HepG2 (cell line): Measurements from ENCODE around the gene HOXD1. TPM values are rescaled to one million over a fixed set of nuclear protein-coding genes. Genes with fewer than 3 reads are reported as not detected.

ENCODE experiments used
- ATAC-seq: fragments of 200-7000 bp; cut with Tn5 transposase; 3 replicates; pipeline ENCODE4 v1.9.1; 2020; ENCODE audit warnings: mild to moderate bottlenecking, moderate library complexity
- BruUV-seq: library from RNA; stranded (reverse); fragments of 400-500 nt; replicated peaks from 2 replicates; lab custom pipeline; 2021; lab: Mats Ljungman, UMichigan
- CTCF ChIA-PET: fragments of 300-600 bp; formaldehyde crosslinking; extraction: SDS; loops from one replicate; lab custom pipeline; 2021; ENCODE audit warnings: low total read pairs, inconsistent platforms, low intra/inter-chr PET ratio; lab: Yijun Ruan, JAX
- POLR2A ChIA-PET: fragments of 350-600 bp; sonication (Branson Sonifier 250); formaldehyde crosslinking; loops from one replicate; lab custom pipeline; 2020; ENCODE audit warnings: antibody characterized with exemption, inconsistent platforms; lab: Yijun Ruan, JAX
- DNase-seq: peaks from one replicate; pipeline ENCODE4 v3.0.0-alpha.2; 2015; ENCODE audit warnings: low spot score
- FAIRE-seq: peaks from 3 replicates; lab custom pipeline; 2011; peaks lifted over from hg19 to GRCh38; lab: Jason Lieb, UNC
- H2AFZ ChIP-seq: one replicate; pipeline ENCODE4 v1.6.1; 2011; ENCODE audit warnings: low read length, inconsistent platforms
- H3K27ac ChIP-seq: fragments of 300-600 bp; 3 replicates; pipeline ENCODE4 v1.8.0; 2011; ENCODE audit warnings: mixed run types, mild to moderate bottlenecking, mixed read lengths, low read length, inconsistent platforms; ENCODE audit not compliant: insufficient read depth; ENCODE audit errors: extremely low read length
- H3K27me3 ChIP-seq, 2 experiments: fragments of 200-600 bp in 1 of 2; 2 replicates in 1 of 2; 3 replicates in 1 of 2; pipeline versions ENCODE4 v1.6.0 to v1.8.0; 2011; ENCODE audit warnings: low read length in 2 of 2, mild to moderate bottlenecking in 2 of 2, moderate library complexity in 2 of 2, inconsistent platforms in 1 of 2; ENCODE audit not compliant: insufficient read depth in 2 of 2, control insufficient read depth in 1 of 2
- H3K36me3 ChIP-seq, 2 experiments: fragments of 200-600 bp in 1 of 2; replicated peaks in 1 of 2; 2 replicates in 1 of 2; 3 replicates in 1 of 2; pipeline versions ENCODE4 v1.5.1 to v1.8.0; 2011; ENCODE audit warnings: low read length in 2 of 2, inconsistent platforms in 1 of 2; ENCODE audit not compliant: insufficient read depth in 2 of 2, control insufficient read depth in 1 of 2
- H3K4me1 ChIP-seq: 2 replicates; pipeline ENCODE4 v1.5.1; 2012; ENCODE audit warnings: low read length, inconsistent platforms; ENCODE audit not compliant: insufficient read depth
- H3K4me2 ChIP-seq: 2 replicates; pipeline ENCODE4 v1.6.0; 2011; ENCODE audit warnings: low read depth, low read length, inconsistent platforms
- H3K4me3 ChIP-seq, 3 experiments: fragments of 200-600 bp in 1 of 3; sonication (generic), shearing (Covaris generic) in 1 of 3; replicated peaks in 1 of 3; 2 replicates each; pipeline ENCODE4 v1.5.1; 2011 to 2016; ENCODE audit warnings: low read length in 3 of 3, inconsistent platforms in 2 of 3, low read depth in 2 of 3, mild to moderate bottlenecking in 2 of 3, control low read depth in 1 of 3, mixed read lengths in 1 of 3; ENCODE audit not compliant: insufficient read depth in 1 of 3
- H3K79me2 ChIP-seq: one replicate; pipeline ENCODE4 v1.6.1; 2011; ENCODE audit warnings: low read length, inconsistent platforms; ENCODE audit not compliant: insufficient read depth
- H3K9ac ChIP-seq: 2 replicates; pipeline ENCODE4 v1.6.0; 2011; ENCODE audit warnings: mild to moderate bottlenecking, low read depth, low read length, inconsistent platforms; ENCODE audit not compliant: insufficient read depth
- H3K9me3 ChIP-seq: 2 replicates; pipeline ENCODE4 v1.5.1; 2012; ENCODE audit warnings: mild to moderate bottlenecking, low read length
- H4K20me1 ChIP-seq: 2 replicates; pipeline ENCODE4 v1.6.0; 2011; ENCODE audit warnings: inconsistent platforms, mild to moderate bottlenecking, low read length, moderate library complexity; ENCODE audit not compliant: insufficient read depth
- ARNT2 ChIP-seq: sonication (generic); formaldehyde crosslinking; IDR thresholded peaks from 2 replicates; pipeline ENCODE4 v1.8.0; 2022; ENCODE audit warnings: mild to moderate bottlenecking, low read depth, missing genetic modification reagents, moderate library complexity
- CHCHD3 ChIP-seq: sonication (generic); formaldehyde crosslinking; IDR thresholded peaks from 2 replicates; pipeline ENCODE4 v1.8.0; 2022; ENCODE audit warnings: mild to moderate bottlenecking, missing genetic modification reagents, moderate library complexity
- EZH2 ChIP-seq: conservative IDR thresholded peaks from 2 replicates; pipeline ENCODE4 v1.6.1; 2012; ENCODE audit warnings: mild to moderate bottlenecking, low read depth, low read length, moderate library complexity
- MAX ChIP-seq: IDR thresholded peaks from 2 replicates; pipeline ENCODE4 v1.6.1; 2012; ENCODE audit warnings: inconsistent platforms
- NFYB ChIP-seq: sonication (generic); formaldehyde crosslinking; IDR thresholded peaks from 2 replicates; pipeline ENCODE4 v1.4.0; 2020; ENCODE audit warnings: missing genetic modification reagents
- PBX3 ChIP-seq: sonication (generic); formaldehyde crosslinking; IDR thresholded peaks from 2 replicates; pipeline ENCODE4 v1.8.1; 2023; ENCODE audit warnings: missing genetic modification reagents, inconsistent platforms, borderline replicate concordance
- SALL1 ChIP-seq: sonication (generic); formaldehyde crosslinking; IDR thresholded peaks from 2 replicates; pipeline ENCODE4 v1.8.0; 2022; ENCODE audit warnings: mild to moderate bottlenecking, missing genetic modification reagents
- ZBTB38 ChIP-seq: sonication (generic); formaldehyde crosslinking; IDR thresholded peaks from 2 replicates; pipeline ENCODE4 v1.5.1; 2020; ENCODE audit warnings: mild to moderate bottlenecking, missing genetic modification reagents
- ZFP36 ChIP-seq: fragments of 150-350 bp; IDR thresholded peaks from 2 replicates; pipeline ENCODE4 v1.6.1; 2018; ENCODE audit warnings: borderline replicate concordance, low read length, low read depth; ENCODE audit not compliant: partially characterized antibody
- ZNF550 ChIP-seq: sonication (generic); formaldehyde crosslinking; IDR thresholded peaks from 2 replicates; pipeline ENCODE4 v1.4.0; 2020; ENCODE audit warnings: mild to moderate bottlenecking, missing genetic modification reagents, borderline replicate concordance
- ZNF652 ChIP-seq: IDR thresholded peaks from 2 replicates; pipeline ENCODE4 v1.6.1; 2016; ENCODE audit warnings: low read depth, borderline replicate concordance
- WGBS: methylation state at CpG from one replicate; pipeline ENCODE4 v1.1.6; 2017; ENCODE audit warnings: low lambda C conversion rate; 5-methylcytosine and 5-hydroxymethylcytosine counted together
- in situ Hi-C: cut with HindIII; loops from 2 replicates; pipeline ENCODE4 v1.10.0; 2017; ENCODE audit warnings: low pct_unique_long_range_greater_than_20kb; ENCODE audit not compliant: extremely low pct_ligation_motif_present
- intact Hi-C: fragments of 100-400 bp; cut with micrococcal nuclease; formaldehyde crosslinking; loops from one replicate; pipeline ENCODE4 v1.10.0; 2022; ENCODE audit not compliant: unreplicated experiment
- polyA plus RNA-seq, 8 experiments: library from polyadenylated mRNA; depleted of rRNA in 3 of 8; stranded (reverse) in 7 of 8; unstranded in 1 of 8; fragments of >200 nt; fragmentation: Illumina TruSeq in 4 of 8; extraction: Trizol in 4 of 8; gene quantifications; 2 replicates each; pipeline versions ENCODE4 v1.2.1 to v1.2.3, GENCODE V29; 2011 to 2016; ENCODE audit warnings: low read depth in 4 of 8, missing spikeins in 1 of 8, mixed read lengths in 1 of 8; ENCODE audit not compliant: insufficient read depth in 1 of 8
- total RNA-seq, 5 experiments: library from RNA; depleted of rRNA; stranded (reverse); fragments of >200 nt; fragmentation: Illumina TruSeq; extraction: Trizol; gene quantifications; 2 replicates each; pipeline ENCODE4 v1.2.3, GENCODE V29; 2016; ENCODE audit warnings: low read depth in 1 of 5
- TF ChIP-seq, protein P1 (sequence below): fragments of 450-650 bp; IDR thresholded peaks from 2 replicates; pipeline ENCODE4 v1.6.1; 2017; ENCODE audit warnings: mild to moderate bottlenecking
- TF ChIP-seq, protein P2 (sequence below): sonication (generic); formaldehyde crosslinking; IDR thresholded peaks from 2 replicates; pipeline ENCODE4 v1.5.1; 2020; ENCODE audit warnings: mild to moderate bottlenecking, missing genetic modification reagents, moderate library complexity
- TF ChIP-seq, protein P3 (sequence below): sonication (generic); formaldehyde crosslinking; IDR thresholded peaks from 2 replicates; pipeline ENCODE4 v1.4.0; 2020; ENCODE audit warnings: mild to moderate bottlenecking, missing genetic modification reagents

Gene HOXD1
- total and polyA plus RNA-seq, 2 of the 13 experiments (the other 11 are each of a cell fraction or from before 2014, with no cell fraction given) = 10.0 to 22.3 TPM

- ATAC-seq (no peak), FAIRE-seq (no peak), DNase-seq (no peak)
- no peaks in the 10 kb centered on the region for H4K20me1 ChIP-seq
- CTCF ChIA-PET = no interaction called here
- H3K79me2 ChIP-seq = no peaks in the 10 kb centered on the region
- peak overlapping the region in 1 of 3 experiments; percentile 24; a peak in 2 of 6 replicates for H3K4me3 ChIP-seq
- no peak overlapping the region for H3K27ac ChIP-seq
- WGBS = 56% methylated on average over 43 of the region's 43 CpGs
- H2AFZ ChIP-seq = no peak overlapping the region
- TF ChIP-seq, protein P1, sequence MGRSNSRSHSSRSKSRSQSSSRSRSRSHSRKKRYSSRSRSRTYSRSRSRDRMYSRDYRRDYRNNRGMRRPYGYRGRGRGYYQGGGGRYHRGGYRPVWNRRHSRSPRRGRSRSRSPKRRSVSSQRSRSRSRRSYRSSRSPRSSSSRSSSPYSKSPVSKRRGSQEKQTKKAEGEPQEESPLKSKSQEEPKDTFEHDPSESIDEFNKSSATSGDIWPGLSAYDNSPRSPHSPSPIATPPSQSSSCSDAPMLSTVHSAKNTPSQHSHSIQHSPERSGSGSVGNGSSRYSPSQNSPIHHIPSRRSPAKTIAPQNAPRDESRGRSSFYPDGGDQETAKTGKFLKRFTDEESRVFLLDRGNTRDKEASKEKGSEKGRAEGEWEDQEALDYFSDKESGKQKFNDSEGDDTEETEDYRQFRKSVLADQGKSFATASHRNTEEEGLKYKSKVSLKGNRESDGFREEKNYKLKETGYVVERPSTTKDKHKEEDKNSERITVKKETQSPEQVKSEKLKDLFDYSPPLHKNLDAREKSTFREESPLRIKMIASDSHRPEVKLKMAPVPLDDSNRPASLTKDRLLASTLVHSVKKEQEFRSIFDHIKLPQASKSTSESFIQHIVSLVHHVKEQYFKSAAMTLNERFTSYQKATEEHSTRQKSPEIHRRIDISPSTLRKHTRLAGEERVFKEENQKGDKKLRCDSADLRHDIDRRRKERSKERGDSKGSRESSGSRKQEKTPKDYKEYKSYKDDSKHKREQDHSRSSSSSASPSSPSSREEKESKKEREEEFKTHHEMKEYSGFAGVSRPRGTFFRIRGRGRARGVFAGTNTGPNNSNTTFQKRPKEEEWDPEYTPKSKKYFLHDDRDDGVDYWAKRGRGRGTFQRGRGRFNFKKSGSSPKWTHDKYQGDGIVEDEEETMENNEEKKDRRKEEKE = no peak
- TF ChIP-seq ZFP36 = peak; percentile 4
- TF ChIP-seq ZNF652 (CRISPR knock-in tag) = no peak
- TF ChIP-seq NFYB = no peak
- TF ChIP-seq EZH2 = peak; percentile 94; the same call in 1 of the 2 replicates
- TF ChIP-seq ZBTB38 (CRISPR knock-in tag) = peak; percentile 15; the same call in 1 of the 2 replicates
- TF ChIP-seq, protein P2, sequence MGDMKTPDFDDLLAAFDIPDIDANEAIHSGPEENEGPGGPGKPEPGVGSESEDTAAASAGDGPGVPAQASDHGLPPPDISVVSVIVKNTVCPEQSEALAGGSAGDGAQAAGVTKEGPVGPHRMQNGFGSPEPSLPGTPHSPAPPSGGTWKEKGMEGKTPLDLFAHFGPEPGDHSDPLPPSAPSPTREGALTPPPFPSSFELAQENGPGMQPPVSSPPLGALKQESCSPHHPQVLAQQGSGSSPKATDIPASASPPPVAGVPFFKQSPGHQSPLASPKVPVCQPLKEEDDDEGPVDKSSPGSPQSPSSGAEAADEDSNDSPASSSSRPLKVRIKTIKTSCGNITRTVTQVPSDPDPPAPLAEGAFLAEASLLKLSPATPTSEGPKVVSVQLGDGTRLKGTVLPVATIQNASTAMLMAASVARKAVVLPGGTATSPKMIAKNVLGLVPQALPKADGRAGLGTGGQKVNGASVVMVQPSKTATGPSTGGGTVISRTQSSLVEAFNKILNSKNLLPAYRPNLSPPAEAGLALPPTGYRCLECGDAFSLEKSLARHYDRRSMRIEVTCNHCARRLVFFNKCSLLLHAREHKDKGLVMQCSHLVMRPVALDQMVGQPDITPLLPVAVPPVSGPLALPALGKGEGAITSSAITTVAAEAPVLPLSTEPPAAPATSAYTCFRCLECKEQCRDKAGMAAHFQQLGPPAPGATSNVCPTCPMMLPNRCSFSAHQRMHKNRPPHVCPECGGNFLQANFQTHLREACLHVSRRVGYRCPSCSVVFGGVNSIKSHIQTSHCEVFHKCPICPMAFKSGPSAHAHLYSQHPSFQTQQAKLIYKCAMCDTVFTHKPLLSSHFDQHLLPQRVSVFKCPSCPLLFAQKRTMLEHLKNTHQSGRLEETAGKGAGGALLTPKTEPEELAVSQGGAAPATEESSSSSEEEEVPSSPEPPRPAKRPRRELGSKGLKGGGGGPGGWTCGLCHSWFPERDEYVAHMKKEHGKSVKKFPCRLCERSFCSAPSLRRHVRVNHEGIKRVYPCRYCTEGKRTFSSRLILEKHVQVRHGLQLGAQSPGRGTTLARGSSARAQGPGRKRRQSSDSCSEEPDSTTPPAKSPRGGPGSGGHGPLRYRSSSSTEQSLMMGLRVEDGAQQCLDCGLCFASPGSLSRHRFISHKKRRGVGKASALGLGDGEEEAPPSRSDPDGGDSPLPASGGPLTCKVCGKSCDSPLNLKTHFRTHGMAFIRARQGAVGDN = peak; percentile 31; the same call in 1 of the 2 replicates
- TF ChIP-seq MAX = 0 out of 2 replicates have a peak, but pooled peaks have one; percentile 23
- TF ChIP-seq SALL1 (CRISPR knock-in tag) = peak; percentile 54; the same call in 1 of the 2 replicates
- TF ChIP-seq CHCHD3 (CRISPR knock-in tag) = no peak
- TF ChIP-seq, protein P3, sequence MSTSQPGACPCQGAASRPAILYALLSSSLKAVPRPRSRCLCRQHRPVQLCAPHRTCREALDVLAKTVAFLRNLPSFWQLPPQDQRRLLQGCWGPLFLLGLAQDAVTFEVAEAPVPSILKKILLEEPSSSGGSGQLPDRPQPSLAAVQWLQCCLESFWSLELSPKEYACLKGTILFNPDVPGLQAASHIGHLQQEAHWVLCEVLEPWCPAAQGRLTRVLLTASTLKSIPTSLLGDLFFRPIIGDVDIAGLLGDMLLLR (CRISPR knock-in tag) = no peak
- no peak for TF ChIP-seq ARNT2 (CRISPR knock-in tag)
- TF ChIP-seq ZNF550 (CRISPR knock-in tag) = no peak
- TF ChIP-seq PBX3 (CRISPR knock-in tag) = no peak
- peaks cover 12 to 95% of the 10 kb centered on the region in 2 experiments for H3K27me3 ChIP-seq
- H3K4me1 ChIP-seq = peaks cover 47% of the 10 kb centered on the region
- POLR2A ChIA-PET = no interaction called here
- H3K4me2 ChIP-seq = peak overlapping the region; percentile 8
- in situ Hi-C loops (no loop called here), intact Hi-C loops (no loop called here)
- BruUV-seq = no TSS peak
- H3K9me3 ChIP-seq = no peaks in the 10 kb centered on the region
- no peak overlapping the region for H3K9ac ChIP-seq
- no peaks in the 10 kb centered on the region for H3K36me3 ChIP-seq
These were observed 30.8 kb upstream of the HOXD1 start for GRCh38 chr2:176157499-176158185.
